ENCODE results near the gene SCN1B. TPM values are rescaled to one million over a fixed set of nuclear protein-coding genes. Genes with fewer than 3 reads are reported as not detected.

The SCN1B gene
- total and polyA plus RNA-seq, 10 of the 15 experiments (the other 5 are each of a cell fraction or from before 2014, with no cell fraction given) = 0.04 to 0.54 (median 0.11) TPM; not detected in 3

DNA sequence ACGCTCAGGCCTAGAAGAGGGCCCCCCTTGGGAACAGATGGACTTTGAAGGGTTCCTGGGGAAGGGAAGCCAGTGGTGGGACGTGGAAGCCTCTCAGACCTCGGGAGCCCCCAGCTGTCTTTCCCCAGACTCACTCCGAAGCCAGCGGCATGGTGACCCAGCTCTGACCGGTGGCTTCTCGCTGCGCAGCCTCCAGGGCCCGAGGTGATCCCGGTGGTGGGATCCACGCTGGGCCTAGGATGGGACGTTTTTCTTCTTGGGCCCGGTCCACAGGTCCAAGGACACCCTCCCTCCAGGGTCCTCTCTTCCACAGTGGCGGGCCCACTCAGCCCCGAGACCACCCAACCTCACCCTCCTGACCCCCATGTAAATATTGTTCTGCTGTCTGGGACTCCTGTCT lies 35.9 kb downstream of the SCN1B start:
- intact Hi-C loops (cut with micrococcal nuclease; ENCODE audit: unreplicated experiment) (no loop called here), in situ Hi-C loops (cut with MboI) (loop anchor here (5.0 kb wide), 1 partner anchor 71 kb away; the partner anchor contains the start of genes FXYD1 and LGI4)
- H3K79me2 ChIP-seq (ENCODE audit: control insufficient read depth, insufficient read depth, low read length) = no peaks in the 10 kb centered on the region
- 80% methylated on average over 13 of the region's 15 CpGs for WGBS (ENCODE audit: insufficient coverage, insufficient replicate concordance, low lambda C conversion rate, missing lambda C conversion rate)
- TF ChIP-seq CBX3 (IDR thresholded peaks at IDR 0.05; ENCODE audit: borderline replicate concordance, low read depth) (no peak), ZBED1 (IDR thresholded peaks at IDR 0.05; ENCODE audit: borderline replicate concordance) (no peak), BMI1 (IDR thresholded peaks at IDR 0.05; ENCODE audit: borderline replicate concordance) (no peak), CHD4 (IDR thresholded peaks at IDR 0.05) (no peak), YY1 (IDR thresholded peaks at IDR 0.05; ENCODE audit: low read depth, low read length) (no peak), MYB (IDR thresholded peaks at IDR 0.05; ENCODE audit: borderline replicate concordance, low read depth, low read length) (no peak), MTA3 (IDR thresholded peaks at IDR 0.05; ENCODE audit: borderline replicate concordance, low read length) (no peak)
- TF ChIP-seq, protein P1, sequence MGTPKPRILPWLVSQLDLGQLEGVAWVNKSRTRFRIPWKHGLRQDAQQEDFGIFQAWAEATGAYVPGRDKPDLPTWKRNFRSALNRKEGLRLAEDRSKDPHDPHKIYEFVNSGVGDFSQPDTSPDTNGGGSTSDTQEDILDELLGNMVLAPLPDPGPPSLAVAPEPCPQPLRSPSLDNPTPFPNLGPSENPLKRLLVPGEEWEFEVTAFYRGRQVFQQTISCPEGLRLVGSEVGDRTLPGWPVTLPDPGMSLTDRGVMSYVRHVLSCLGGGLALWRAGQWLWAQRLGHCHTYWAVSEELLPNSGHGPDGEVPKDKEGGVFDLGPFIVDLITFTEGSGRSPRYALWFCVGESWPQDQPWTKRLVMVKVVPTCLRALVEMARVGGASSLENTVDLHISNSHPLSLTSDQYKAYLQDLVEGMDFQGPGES (IDR thresholded peaks at IDR 0.05) = no peak
- TF ChIP-seq, protein P2, sequence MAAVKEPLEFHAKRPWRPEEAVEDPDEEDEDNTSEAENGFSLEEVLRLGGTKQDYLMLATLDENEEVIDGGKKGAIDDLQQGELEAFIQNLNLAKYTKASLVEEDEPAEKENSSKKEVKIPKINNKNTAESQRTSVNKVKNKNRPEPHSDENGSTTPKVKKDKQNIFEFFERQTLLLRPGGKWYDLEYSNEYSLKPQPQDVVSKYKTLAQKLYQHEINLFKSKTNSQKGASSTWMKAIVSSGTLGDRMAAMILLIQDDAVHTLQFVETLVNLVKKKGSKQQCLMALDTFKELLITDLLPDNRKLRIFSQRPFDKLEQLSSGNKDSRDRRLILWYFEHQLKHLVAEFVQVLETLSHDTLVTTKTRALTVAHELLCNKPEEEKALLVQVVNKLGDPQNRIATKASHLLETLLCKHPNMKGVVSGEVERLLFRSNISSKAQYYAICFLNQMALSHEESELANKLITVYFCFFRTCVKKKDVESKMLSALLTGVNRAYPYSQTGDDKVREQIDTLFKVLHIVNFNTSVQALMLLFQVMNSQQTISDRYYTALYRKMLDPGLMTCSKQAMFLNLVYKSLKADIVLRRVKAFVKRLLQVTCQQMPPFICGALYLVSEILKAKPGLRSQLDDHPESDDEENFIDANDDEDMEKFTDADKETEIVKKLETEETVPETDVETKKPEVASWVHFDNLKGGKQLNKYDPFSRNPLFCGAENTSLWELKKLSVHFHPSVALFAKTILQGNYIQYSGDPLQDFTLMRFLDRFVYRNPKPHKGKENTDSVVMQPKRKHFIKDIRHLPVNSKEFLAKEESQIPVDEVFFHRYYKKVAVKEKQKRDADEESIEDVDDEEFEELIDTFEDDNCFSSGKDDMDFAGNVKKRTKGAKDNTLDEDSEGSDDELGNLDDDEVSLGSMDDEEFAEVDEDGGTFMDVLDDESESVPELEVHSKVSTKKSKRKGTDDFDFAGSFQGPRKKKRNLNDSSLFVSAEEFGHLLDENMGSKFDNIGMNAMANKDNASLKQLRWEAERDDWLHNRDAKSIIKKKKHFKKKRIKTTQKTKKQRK (IDR thresholded peaks at IDR 0.05; ENCODE audit: low read depth, low read length) = no peak
- TF ChIP-seq, protein P3, sequence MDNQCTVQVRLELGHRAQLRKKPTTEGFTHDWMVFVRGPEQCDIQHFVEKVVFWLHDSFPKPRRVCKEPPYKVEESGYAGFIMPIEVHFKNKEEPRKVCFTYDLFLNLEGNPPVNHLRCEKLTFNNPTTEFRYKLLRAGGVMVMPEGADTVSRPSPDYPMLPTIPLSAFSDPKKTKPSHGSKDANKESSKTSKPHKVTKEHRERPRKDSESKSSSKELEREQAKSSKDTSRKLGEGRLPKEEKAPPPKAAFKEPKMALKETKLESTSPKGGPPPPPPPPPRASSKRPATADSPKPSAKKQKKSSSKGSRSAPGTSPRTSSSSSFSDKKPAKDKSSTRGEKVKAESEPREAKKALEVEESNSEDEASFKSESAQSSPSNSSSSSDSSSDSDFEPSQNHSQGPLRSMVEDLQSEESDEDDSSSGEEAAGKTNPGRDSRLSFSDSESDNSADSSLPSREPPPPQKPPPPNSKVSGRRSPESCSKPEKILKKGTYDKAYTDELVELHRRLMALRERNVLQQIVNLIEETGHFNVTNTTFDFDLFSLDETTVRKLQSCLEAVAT (IDR thresholded peaks at IDR 0.05) = no peak
- POLR2A ChIA-PET = no interaction called here
- SMC1A ChIA-PET (ENCODE audit: uncharacterized antibody, unreplicated experiment) = interaction anchor here (0.9 to 2.7 kb wide), 10 partner anchors 10 to 75 kb away, joined by 3 to 31 read pairs (median 6); partner anchors contain the start of gene LGI4
- no TSS peak for BruUV-seq (replicated peaks)
- no peaks in the 10 kb centered on the region for H3K36me3 ChIP-seq (ENCODE audit: control insufficient read depth in 2 of 2, insufficient read depth in 2 of 2, low read length in 1 of 2)
- ATAC-seq = no peak
- no peak overlapping the region for H3K4me3 ChIP-seq
- H3K27ac ChIP-seq (ENCODE audit: control insufficient read depth, insufficient read depth) = no peak overlapping the region
- no peak overlapping the region for H3K9ac ChIP-seq (ENCODE audit: control insufficient read depth, insufficient read depth, low read length)
- FAIRE-seq = no peak
- H3K9me3 ChIP-seq (replicated peaks; ENCODE audit: control insufficient read depth, insufficient read depth, low read length) = no peaks in the 10 kb centered on the region; the same call in 2 of the 3 replicates
- no peak overlapping the region; the same call in 1 of the 2 replicates for H2AFZ ChIP-seq (ENCODE audit: control insufficient read depth, low read depth, low read length)
- H3K4me1 ChIP-seq (ENCODE audit: control insufficient read depth, insufficient read depth, low read length) = peaks cover 4% of the 10 kb centered on the region; the same call in 1 of the 2 replicates
- CTCF ChIA-PET = interaction anchor here (0.7 to 3.6 kb wide), 26 partner anchors 11 to 516 kb away, joined by 3 to 71 read pairs (median 4); partner anchors contain the start of gene LGI4
- no peak overlapping the region for H3K4me2 ChIP-seq (ENCODE audit: control insufficient read depth, insufficient read depth)
- H3K27me3 ChIP-seq (replicated peaks in 1 of 2; ENCODE audit: control insufficient read depth in 2 of 2, insufficient read depth in 2 of 2, low read length in 1 of 2) = no peaks in the 10 kb centered on the region
- RAD21 ChIA-PET (ENCODE audit: unreplicated experiment) = interaction anchor here (0.8 to 2.6 kb wide), 13 partner anchors 15 to 202 kb away, joined by 3 to 31 read pairs (median 6); partner anchors contain the start of genes LGI4 and USF2
- H4K20me1 ChIP-seq (ENCODE audit: control insufficient read depth, insufficient read depth) = no peaks in the 10 kb centered on the region
- DNase-seq (ENCODE audit: low read depth, low spot score) = no peak
